Stimulated activated CD8-positive, alpha-beta memory T cell treated with anti-CD3 and anti-CD28 coated beads, Interleukin-7, amount 100 ng/mL, for 4 hours (primary cell): ENCODE measurements around the gene CDCA4.
"Not testable (repeated sequence)": the region's sequence is repeated elsewhere in the genome, so short reads cannot be mapped to it uniquely, and the experiment has no call there.

ENCODE experiments used
- DNase-seq, 2 donors: peaks; one replicate each; pipeline ENCODE4 v3.0.0-alpha.2; 2020; ENCODE audit warnings: low read depth in 2 of 2

The CDCA4 gene

DNA sequence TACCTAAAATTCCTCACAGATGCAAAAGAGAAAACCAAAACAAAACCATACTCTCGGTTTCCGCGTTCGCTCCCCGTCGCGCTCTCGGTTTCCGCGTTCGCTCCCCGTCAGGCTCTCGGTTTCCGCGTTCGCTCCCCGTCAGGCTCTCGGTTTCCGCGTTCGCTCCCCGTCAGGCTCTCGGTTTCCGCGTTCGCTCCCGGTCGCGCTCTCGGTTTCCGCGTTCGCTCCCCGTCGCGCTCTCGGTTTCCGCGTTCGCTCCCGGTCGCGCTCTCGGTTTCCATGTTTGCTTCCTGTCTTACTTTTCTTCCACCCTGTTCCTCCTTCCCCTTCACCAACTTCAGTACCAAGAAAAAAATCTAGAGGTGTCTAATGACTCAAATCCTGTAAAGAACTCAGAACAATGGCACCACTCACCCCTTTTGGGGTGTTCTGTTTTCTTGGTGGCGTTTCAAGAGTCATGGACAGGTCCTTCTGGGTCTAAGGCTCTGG is 12.6 kb upstream of the CDCA4 start:
- DNase-seq: not testable (repeated sequence)

- DNase-seq: not testable (repeated sequence)
Measured at GRCh38 chr14:105032451-105032901, 11.6 kb upstream of the CDCA4 start.

GRCh38 chr14:105030836-105031396 is 10.0 kb upstream of the CDCA4 start:
- DNase-seq: no peak

DNA sequence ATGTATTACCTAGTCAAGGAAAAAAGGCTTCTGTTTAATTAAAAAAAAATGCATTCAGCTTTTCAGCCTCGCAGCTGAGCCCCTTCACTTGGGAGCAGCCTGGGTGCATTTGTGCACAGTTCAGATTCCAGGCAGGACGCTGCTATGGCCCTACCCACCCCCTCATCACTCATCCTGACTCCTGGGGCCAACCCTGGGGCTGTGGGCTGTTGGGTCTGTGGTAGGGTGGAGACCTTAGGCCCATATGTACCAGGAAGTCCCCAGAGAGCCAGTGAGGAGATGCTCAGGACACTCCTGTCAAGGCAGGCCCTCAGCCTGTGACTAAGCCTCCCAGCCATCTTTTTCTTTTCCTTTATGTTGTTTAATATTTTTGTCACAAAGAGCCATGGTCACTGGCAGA is 9.3 kb upstream of the CDCA4 start:
- no peak for DNase-seq

DNA sequence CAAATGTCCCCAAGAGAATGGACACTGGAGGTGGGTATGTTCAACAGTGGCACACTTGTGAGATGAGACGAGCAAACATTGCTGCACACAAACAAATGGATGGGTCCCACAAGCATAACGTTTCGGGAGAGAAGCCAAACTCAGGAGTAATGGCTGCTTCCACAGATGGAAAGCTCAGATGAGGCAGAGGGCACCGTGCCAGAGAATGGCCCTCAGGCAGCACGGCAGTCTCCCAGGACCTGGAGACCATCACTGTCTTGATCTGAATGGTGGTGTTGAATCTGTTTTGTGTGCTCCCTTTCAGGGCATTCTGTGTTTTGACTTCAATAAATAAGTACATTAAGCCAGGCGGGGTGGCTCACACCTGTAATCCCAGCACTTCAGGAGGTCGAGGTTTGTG is 8.5 kb upstream of the CDCA4 start:
- DNase-seq: no peak

DNA sequence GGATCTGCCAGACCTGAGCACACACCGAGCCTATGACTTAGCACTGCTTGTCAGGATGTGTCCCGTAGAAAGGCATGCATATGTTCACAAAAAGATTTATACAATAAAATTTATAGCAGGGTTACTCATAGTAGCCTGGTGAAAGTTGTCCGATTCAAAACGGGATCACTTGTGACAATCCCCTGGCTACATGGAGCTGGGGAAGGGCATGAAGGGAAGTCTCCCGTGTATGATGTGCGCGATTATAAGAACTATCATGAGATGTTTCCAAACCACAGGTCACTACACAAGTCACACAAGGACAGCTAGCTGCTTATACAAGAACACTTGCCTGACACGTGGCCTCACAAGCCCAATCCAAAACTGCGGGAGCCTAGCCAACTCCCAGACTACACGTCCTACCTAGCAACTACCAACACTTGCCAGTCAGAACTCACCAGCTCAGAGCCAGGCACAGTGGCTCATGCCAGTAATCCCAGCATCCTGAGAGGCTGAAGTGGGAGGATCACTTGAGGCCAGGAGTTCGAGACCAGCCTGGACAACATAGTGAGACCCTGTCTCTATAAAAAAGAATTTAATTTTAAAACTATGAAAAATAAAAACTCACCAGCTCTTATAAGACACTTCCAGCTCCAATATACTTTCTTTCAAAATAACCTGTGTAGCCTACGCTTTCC is 7.5 kb upstream of the CDCA4 start:
- DNase-seq: no peak

DNA sequence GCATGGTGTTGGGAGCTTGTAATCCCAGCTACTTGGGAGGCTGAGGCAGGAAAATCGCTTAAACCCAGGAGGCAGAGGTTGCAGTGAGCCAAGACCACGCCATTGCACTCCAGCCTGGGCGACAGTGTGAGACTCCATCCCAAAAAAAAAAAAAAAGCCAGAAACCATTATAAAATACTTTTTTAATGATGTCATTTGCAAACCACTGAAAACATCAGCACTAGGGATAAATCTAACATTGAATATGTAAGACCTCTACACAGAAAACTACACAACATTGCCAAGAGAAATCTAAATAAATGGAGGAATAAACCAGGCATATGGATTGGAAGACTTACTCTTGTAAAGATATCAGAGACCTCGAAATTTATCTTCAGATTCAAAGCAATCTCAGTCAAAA is 6.8 kb upstream of the CDCA4 start:
- DNase-seq: not testable (repeated sequence)

DNA sequence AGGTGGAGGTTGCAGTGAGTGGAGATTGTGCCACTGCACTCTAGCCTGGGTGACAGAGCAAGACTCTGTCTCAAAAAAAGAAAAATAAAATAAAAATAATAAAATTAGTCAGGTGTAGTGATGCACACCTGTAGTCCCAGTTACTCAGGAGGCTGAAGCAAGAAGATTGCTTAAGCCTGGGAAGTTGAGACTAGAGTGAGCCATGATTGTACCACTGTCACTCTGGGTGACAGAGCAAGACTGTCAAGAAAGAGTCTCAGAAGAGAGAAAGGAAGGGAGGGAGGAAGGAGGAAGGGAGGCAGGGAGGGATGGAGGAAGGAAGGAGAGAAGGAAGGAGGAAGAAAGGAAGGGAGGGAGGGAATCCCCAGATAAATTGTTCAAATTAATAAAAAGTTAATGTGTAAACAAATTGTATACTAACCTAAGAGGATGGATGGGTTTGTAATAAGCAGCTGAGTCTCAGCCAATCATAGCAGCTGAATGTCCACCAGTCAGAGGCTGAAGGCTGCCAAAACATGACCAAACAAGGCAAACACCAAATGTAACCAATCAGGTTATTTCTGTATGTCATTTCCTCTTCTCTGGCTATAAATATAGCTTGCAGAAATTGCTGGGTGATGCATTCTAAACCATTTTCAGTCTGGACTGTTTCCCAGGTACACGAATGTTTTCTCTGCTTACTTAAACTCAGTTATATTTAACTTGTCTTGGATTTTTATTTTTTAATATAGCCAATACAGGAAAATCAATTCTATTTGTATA is 6.1 kb upstream of the CDCA4 start:
- no peak for DNase-seq

DNA sequence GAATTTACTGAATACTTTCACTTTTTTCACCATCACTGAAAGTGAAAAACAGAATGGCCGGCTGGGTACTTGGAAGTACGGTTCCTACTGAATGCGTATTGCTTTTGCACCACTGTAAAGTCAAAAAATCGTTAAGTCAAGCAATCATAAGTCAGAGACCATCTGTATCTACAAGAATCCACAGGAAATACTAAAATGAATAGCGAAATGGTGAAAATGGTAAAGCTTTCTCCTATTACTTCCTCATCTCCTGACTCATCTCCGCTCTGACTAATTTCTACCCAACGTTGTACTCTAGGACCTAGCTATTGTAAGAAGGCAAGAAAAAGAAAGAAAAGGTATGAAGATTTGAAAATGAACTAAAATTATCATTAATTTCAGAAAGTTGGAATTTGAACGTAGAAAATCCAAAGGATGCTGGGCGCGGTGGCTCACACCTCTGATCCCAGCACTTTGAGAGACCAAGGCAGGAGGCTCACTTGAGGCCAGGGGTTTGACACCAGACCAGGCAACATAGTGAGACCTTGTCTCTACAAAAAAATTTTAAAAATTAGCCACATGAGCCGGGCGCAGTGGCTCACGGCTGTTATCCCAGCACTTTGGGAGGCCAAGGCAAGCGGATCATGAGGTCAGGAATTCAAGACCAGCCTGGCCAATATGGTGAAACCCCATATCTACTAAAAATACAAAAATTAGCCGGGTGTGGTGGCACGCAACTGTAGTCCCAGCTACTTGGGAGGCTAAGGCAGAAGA is 5.3 kb upstream of the CDCA4 start:
- DNase-seq: no peak

- DNase-seq: no peak
Measured at GRCh38 chr14:105025429-105025828, 4.5 kb upstream of the CDCA4 start.

DNA sequence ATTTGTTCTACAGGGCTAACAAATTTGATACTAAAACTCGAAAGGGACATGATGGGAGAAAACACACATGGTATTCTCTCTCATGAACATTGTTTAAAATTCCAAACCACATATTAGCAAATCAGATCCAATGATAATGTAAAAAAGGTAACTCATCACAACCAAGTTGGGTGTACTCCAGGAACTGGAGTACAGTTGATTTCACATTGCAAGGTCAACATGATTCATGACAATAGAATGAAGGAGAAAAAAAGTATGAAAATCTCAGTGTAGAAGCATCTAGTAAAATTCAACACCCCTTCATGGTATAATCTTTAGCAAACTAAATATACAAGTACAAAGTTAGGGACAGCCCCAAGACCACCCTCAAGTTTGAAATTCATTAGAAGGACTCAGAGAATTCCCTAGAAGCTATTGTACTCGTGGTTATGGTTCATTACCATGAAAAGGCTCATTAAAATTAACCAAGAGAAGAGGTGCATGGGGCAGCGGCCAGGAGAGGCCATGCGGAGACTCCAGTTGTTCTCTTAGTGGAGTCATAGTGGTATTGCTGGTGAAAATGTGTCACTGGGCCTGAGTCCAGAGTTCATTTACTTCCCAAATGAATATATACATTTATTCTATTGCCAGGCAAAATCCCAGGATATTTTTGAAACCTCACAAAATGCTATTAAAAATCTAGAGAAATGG is 3.1 kb upstream of the CDCA4 start:
- DNase-seq: no peak

- no peak for DNase-seq
Measured at GRCh38 chr14:105023144-105023543, 2.3 kb upstream of the CDCA4 start.

DNA sequence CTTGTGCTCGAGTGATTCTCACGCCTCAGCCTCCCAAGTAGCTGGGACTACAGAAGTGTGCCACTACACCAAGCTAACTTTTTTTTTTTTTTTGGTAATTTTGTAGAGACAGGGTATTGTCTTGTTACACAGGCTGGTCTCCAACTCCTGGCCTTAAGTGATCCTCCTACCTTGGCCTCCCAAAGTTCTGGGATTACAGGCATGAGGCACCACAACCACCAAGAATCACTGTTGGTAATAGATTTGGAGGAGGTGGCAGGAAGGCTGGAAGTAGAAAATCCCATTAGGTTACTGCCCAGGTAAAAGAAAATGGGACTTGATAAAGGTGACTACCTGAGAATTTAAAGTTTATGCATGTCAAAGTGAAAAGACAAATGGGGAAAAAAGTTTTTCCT is 1.4 kb upstream of the CDCA4 start:
- no peak for DNase-seq

- DNase-seq: no peak
Measured at GRCh38 chr14:105021656-105022275, 883 bp upstream of the CDCA4 start.

- DNase-seq: peak; percentile 33 to 55
Measured at GRCh38 chr14:105019861-105020814, 745 bp downstream of the CDCA4 start.

GRCh38 chr14:105018414-105018813 is 2.5 kb downstream of the CDCA4 start:
- DNase-seq: no peak

- DNase-seq: no peak
Measured at GRCh38 chr14:105015905-105016304, 5.0 kb downstream of the CDCA4 start.

DNA sequence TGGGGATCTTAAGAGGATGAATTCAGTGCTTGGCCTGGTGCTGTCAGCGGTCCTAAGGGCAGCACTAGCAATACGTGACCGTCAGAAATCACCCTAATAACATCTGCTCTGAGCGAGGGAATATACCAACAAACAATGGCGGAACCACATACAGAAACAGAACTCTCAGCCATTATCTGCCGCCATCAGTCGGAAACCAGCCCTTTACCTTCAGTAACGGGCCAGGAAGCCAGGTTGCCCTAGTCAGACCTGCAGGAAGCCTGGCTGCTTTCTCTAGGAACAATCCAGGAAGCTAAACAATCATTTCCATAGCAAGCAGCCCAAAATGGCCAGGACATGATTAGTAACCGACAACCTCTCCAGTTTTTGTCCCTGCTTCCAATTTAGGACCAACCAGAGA is 5.6 kb downstream of the CDCA4 start:
- no peak for DNase-seq

DNA sequence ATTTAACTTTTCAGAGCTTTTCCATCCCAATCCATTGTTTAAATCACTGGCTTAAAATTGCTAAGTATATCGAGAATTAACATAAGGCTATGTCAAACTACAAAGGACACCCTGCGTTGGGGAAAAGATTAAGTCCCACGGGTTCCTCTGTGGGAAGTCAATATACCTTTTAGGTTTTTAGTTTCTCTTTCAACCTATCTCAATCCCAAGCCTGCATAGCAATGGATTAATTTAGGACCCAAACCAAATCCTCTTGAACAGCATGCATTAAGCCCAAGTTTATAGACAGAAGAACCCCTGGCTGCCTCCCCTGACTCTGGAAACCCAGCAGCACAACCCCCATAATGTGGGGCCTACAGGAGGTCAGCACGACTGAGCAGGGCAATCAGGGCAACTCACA is 6.3 kb downstream of the CDCA4 start:
- DNase-seq: no peak

- DNase-seq: no peak
Measured at GRCh38 chr14:105014032-105014431, 6.9 kb downstream of the CDCA4 start.
